Measurements from ENCODE around the gene SPNS3. TPM values are rescaled to one million over a fixed set of nuclear protein-coding genes. Genes with fewer than 3 reads are reported as not detected.

SPNS3 gene
- total RNA-seq, 3 donors from 2014 or later (not counting 1 experiment from before 2014, with no cell fraction given) = 1.2 to 2.1 (median 1.9) TPM

DNA sequence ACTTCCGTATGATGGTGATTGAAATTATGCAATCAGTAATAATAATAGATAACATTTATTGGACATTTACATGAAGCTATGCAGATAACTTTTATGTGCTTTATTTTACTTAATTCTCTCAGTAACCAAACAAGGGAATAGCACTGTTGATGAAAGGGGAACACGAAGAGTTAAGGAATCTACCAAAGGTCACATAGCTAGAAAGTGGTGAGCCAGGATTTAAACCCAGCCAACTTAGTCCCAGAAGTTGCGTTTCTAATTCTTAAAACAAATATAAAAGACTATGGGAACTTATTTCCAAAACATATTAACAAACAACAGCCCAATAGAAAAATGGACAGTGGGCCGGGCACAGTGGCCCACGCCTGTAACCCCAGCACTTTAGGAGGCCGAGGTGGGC is 9.7 kb downstream of the SPNS3 start:
- Mint-ChIP-seq H3K4me3 (no peak overlapping the region), H3K27ac (no peak overlapping the region), H3K36me3 (no peaks in the 10 kb centered on the region), H3K4me1 (peaks cover 25 to 33% of the 10 kb centered on the region in 2 donors), H3K9me3 (no peaks in the 10 kb centered on the region), H3K27me3 (ENCODE audit: low read depth in 2 of 2) (peaks cover 50 to 65% of the 10 kb centered on the region in 2 donors)
- H3K4me1 ChIP-seq (ENCODE audit: control insufficient read depth, insufficient read depth, low read length) = peaks cover 35% of the 10 kb centered on the region
- H3K27ac ChIP-seq (ENCODE audit: low read length) = no peak overlapping the region
- peaks cover 20% of the 10 kb centered on the region for H3K27me3 ChIP-seq (ENCODE audit: control insufficient read depth, insufficient read depth, low read length)
- intact Hi-C loops (cut with micrococcal nuclease) = no loop called here
- no peaks in the 10 kb centered on the region for H3K36me3 ChIP-seq (ENCODE audit: control insufficient read depth, insufficient read depth, low read length)
- ATAC-seq = no peak
- DNase-seq = no peak
- 74% methylated on average over 5 of the region's 6 CpGs for whole genome bisulfite sequencing (ENCODE audit: insufficient coverage)
- no peak overlapping the region for H3K4me3 ChIP-seq (ENCODE audit: low read length)
- TF ChIP-seq, protein P1, sequence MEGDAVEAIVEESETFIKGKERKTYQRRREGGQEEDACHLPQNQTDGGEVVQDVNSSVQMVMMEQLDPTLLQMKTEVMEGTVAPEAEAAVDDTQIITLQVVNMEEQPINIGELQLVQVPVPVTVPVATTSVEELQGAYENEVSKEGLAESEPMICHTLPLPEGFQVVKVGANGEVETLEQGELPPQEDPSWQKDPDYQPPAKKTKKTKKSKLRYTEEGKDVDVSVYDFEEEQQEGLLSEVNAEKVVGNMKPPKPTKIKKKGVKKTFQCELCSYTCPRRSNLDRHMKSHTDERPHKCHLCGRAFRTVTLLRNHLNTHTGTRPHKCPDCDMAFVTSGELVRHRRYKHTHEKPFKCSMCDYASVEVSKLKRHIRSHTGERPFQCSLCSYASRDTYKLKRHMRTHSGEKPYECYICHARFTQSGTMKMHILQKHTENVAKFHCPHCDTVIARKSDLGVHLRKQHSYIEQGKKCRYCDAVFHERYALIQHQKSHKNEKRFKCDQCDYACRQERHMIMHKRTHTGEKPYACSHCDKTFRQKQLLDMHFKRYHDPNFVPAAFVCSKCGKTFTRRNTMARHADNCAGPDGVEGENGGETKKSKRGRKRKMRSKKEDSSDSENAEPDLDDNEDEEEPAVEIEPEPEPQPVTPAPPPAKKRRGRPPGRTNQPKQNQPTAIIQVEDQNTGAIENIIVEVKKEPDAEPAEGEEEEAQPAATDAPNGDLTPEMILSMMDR (IDR thresholded peaks at IDR 0.05) = no peak
- no peaks in the 10 kb centered on the region for H3K9me3 ChIP-seq (ENCODE audit: control insufficient read depth, insufficient read depth, low read length)

DNA sequence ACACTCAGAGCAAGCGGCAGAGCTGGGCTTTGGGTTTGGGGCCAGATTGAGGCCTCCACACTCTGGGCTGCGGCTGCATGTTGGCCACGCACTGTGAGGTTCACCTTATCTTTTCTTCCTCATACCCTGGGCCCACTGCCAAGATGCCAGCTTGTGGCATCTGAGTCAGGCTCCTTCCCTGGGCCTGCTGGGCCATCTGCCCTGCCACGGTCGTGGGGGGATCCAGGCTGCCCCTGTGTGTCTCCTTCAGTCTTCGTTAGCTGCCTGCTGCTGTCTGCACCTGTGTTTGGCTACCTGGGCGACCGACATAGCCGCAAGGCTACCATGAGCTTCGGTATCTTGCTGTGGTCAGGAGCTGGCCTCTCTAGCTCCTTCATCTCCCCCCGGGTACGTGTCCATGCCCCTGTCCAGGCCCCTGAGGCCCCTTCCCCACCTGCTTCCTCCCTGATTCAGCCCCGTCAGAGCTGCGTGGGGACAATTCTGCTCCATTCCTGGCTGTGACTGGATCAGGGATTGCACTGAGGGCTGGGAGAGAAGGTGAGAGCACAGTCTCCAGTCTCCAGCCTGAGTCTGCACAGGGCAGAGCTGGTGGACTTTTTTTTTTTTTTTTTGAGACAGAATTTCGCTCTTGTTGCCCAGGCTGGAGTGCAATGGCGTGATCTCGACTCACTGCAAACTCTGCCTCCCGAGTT is 11.2 kb downstream of the SPNS3 start:
- no peak for DNase-seq
- Histone ChIP-seq H3K4me3 (ENCODE audit: low read length) (no peak overlapping the region), H3K4me1 (ENCODE audit: control insufficient read depth, insufficient read depth, low read length) (peaks cover 28% of the 10 kb centered on the region), H3K27ac (ENCODE audit: low read length) (no peak overlapping the region), H3K9me3 (ENCODE audit: control insufficient read depth, insufficient read depth, low read length) (no peaks in the 10 kb centered on the region), H3K27me3 (ENCODE audit: control insufficient read depth, insufficient read depth, low read length) (peaks cover 8% of the 10 kb centered on the region), H3K36me3 (ENCODE audit: control insufficient read depth, insufficient read depth, low read length) (no peaks in the 10 kb centered on the region)
- WGBS (ENCODE audit: insufficient coverage) = 36% methylated on average over 18 of the region's 18 CpGs
- intact Hi-C loops (cut with micrococcal nuclease) = no loop called here
- Mint-ChIP-seq H3K36me3 (no peaks in the 10 kb centered on the region), H3K27ac (no peak overlapping the region), H3K4me1 (peaks cover 25 to 29% of the 10 kb centered on the region in 2 donors), H3K27me3 (ENCODE audit: low read depth in 2 of 2) (peaks cover 44 to 60% of the 10 kb centered on the region in 2 donors), H3K4me3 (no peak overlapping the region), H3K9me3 (no peaks in the 10 kb centered on the region)
- TF ChIP-seq, protein P1 (IDR thresholded peaks at IDR 0.05) = no peak
- no peak for ATAC-seq

DNA sequence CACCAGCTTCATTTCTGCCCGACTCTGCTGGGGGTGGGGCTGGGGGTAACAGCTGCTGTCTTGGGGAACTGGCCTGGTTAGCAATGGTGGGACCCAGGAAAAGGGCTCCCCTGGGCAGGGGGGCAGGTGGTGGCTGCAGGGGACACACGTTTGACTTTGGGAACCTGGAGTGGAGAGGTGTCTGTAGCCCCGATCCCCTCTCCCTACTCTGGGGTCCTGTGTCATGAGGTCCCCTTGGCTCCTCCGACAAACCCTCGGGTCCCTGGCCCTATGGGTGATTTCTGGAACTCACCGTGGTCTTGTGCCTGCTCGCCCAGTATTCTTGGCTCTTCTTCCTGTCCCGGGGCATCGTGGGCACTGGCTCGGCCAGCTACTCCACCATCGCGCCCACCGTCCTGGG is 12.0 kb downstream of the SPNS3 start:
- no peak for ATAC-seq
- Histone ChIP-seq H3K27me3 (ENCODE audit: control insufficient read depth, insufficient read depth, low read length) (no peaks in the 10 kb centered on the region), H3K4me3 (ENCODE audit: low read length) (no peak overlapping the region), H3K27ac (ENCODE audit: low read length) (no peak overlapping the region), H3K9me3 (ENCODE audit: control insufficient read depth, insufficient read depth, low read length) (no peaks in the 10 kb centered on the region), H3K36me3 (ENCODE audit: control insufficient read depth, insufficient read depth, low read length) (no peaks in the 10 kb centered on the region), H3K4me1 (ENCODE audit: control insufficient read depth, insufficient read depth, low read length) (peaks cover 20% of the 10 kb centered on the region)
- 86% methylated on average over 13 of the region's 13 CpGs for WGBS (ENCODE audit: insufficient coverage)
- no peaks in the 10 kb centered on the region for H3K36me3 Mint-ChIP-seq
- no peak overlapping the region for H3K27ac Mint-ChIP-seq
- intact Hi-C loops (cut with micrococcal nuclease) = no loop called here
- no peak for DNase-seq
- peaks cover 44 to 57% of the 10 kb centered on the region in 2 donors for H3K27me3 Mint-ChIP-seq (ENCODE audit: low read depth in 2 of 2)
- H3K4me3 Mint-ChIP-seq = no peak overlapping the region
- TF ChIP-seq, protein P1 (IDR thresholded peaks at IDR 0.05) = no peak
- peaks cover 21% of the 10 kb centered on the region in 2 donors for H3K4me1 Mint-ChIP-seq
- H3K9me3 Mint-ChIP-seq = no peaks in the 10 kb centered on the region

Data from natural killer cell (primary cell).